ENCODE measurements around the gene TM4SF4. TPM values are rescaled to one million over a fixed set of nuclear protein-coding genes. Genes with fewer than 3 reads are reported as not detected.
"Not testable (repeated sequence)": the region's sequence is repeated elsewhere in the genome, so short reads cannot be mapped to it uniquely, and the experiment has no call there.

TM4SF4 gene
- not detected for polyA plus RNA-seq (ENCODE audit: insufficient read length)

DNA sequence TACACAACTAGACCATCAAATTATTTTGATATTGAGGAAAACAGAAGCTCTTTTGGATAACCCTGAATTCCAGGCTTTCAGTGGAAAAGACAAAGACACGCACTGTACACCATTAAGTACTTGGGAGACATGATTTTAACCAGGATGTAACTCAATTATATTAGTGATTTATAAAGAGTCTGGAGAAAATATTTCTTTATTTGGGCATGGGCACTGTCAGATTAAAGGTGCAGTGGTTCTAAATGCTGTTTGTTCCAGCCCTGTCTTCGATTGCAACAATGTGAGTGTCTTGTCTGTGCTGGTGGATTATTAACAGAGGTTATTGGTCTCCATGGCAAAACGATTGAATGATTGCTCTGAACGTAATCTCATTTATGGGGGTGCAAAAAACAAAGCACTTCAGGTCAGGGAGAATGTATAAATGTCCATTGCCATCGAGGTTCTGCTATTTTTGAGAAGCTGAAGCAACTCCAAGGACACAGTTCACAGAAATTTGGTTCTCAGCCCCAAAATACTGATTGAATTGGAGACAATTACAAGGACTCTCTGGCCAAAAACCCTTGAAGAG, at the start of gene TM4SF4:
TSS of gene TM4SF4 (plus strand) at position 448 of the 568 bp plus-strand sequence. CDS start 181 bp downstream, outside the sequence.
- DNase-seq (ENCODE audit: low read depth) = no peak

GRCh38 chr3:149424918-149425317, 49.6 kb upstream of the TM4SF4 start:
- no peak for DNase-seq (ENCODE audit: low read depth)

- no peak for DNase-seq (ENCODE audit: low read depth)
Observed at GRCh38 chr3:149426325-149426724, 48.2 kb upstream of the TM4SF4 start.

DNA sequence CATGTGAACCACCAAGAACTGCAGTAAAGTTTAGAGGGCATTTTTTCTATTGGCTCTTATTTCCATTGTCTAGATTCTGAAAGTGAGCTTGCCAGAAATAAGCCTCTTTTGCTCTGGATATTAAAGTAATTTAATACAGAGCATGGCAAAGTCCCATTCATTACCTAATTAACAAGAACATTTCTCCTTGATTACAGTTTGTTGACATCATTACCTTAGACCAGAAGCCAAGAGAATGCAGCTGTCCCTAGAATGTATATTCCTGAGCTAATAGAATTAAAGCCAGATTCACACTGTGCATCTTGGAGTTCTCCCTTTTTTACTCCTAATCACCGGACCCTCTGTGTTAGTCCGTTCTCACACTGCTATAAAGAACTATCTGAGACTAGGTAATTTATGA, 46.4 kb upstream of the TM4SF4 start:
- no peak for DNase-seq (ENCODE audit: low read depth)

- no peak for DNase-seq (ENCODE audit: low read depth)
Observed at GRCh38 chr3:149430216-149430615, 44.3 kb upstream of the TM4SF4 start.

DNA sequence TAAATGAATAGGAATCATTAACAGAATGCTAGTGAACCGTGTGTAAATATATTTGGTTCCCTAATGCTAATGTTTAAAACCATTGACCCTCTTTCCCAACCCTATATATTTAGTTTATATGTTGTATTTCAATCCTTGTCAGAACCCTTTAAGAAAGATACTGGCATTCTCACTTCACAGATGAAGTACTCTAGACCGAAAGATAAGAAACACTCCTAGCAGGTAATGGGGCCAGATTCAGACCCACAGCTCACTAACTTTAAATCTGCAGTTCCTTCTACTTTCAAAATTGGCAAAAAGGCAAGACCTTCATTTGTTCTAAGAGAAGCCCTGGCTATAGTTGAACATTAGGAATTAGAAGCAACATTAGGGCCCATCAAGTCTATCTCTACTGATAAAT, 42.3 kb upstream of the TM4SF4 start:
- DNase-seq (ENCODE audit: low read depth) = no peak

DNA sequence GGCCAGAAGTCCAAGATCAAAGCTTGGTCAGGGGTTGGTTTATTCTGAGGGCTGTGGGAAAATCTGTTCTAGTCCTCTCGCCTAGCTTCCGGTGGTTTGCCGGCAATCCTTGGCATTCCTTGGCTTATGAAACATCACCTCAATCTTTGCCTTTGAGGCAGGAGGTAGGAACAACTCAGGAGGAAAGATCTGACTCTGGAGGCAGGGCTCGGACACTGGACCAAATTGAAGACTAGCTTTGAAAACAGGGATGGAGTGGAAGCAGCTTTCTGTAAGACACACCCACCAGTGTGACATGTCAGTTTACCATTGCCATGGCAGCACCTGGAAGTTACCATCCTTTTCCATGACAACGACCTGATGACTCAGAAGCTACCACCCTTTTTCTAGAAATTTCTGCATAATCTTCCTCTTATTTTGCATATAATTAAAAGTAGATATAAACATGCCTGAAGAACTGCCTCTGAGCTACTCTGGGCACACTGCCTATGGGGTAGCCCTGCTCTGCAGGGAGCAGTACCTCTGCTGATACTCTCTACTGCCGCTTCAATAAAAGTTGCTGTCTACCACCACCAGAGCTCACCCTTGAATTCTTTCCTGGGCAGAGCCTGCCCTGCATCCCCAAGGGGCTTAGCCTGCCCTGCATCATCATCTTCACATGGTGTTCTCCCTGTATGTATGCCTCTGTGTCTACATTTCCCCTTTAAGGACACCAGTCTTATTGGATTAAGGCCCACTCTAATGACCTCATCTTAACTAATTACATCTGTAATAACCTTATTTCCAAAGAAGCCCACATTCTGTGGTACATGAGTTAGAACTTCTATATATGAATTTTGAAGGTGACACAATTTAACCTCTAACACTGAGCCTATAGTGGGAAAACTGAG, 38.3 kb upstream of the TM4SF4 start:
- no peak for DNase-seq (ENCODE audit: low read depth)

- no peak for DNase-seq (ENCODE audit: low read depth)
Observed at GRCh38 chr3:149437286-149437685, 37.2 kb upstream of the TM4SF4 start.

GRCh38 chr3:149437710-149438109, 36.8 kb upstream of the TM4SF4 start:
- DNase-seq (ENCODE audit: low read depth) = no peak

GRCh38 chr3:149438981-149439380, 35.5 kb upstream of the TM4SF4 start:
- no peak for DNase-seq (ENCODE audit: low read depth)

GRCh38 chr3:149441642-149442041, 32.9 kb upstream of the TM4SF4 start:
- DNase-seq (ENCODE audit: low read depth) = no peak

- no peak for DNase-seq (ENCODE audit: low read depth)
Observed at GRCh38 chr3:149442043-149442442, 32.5 kb upstream of the TM4SF4 start.

GRCh38 chr3:149442851-149443544, 31.5 kb upstream of the TM4SF4 start:
- no peak for DNase-seq (ENCODE audit: low read depth)

GRCh38 chr3:149443545-149443912, 31.0 kb upstream of the TM4SF4 start:
- DNase-seq (ENCODE audit: low read depth) = no peak

DNA sequence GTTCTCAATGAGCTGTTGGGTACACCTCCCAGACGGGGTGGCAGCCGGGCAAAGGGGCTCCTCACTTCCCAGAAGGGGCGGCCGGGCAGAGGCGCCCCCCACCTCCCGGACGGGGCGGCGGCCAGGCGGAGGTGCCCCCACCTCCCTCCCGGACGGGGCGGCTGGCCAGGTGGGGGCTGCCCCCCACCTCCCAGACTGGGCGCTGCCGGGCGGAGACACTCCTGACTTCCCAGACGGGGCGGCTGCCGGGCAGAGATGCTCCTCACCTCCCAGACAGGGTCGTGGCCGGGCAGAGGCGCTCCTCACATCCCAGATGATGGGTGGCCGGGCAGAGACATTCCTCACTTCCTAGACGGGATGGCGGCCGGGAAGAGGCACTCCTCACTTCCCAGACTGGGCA, 29.6 kb upstream of the TM4SF4 start:
- not testable (repeated sequence) for DNase-seq (ENCODE audit: low read depth)

- no peak for DNase-seq (ENCODE audit: low read depth)
Observed at GRCh38 chr3:149448331-149448831, 26.1 kb upstream of the TM4SF4 start.

GRCh38 chr3:149449182-149449581, 25.3 kb upstream of the TM4SF4 start:
- no peak for DNase-seq (ENCODE audit: low read depth)

DNA sequence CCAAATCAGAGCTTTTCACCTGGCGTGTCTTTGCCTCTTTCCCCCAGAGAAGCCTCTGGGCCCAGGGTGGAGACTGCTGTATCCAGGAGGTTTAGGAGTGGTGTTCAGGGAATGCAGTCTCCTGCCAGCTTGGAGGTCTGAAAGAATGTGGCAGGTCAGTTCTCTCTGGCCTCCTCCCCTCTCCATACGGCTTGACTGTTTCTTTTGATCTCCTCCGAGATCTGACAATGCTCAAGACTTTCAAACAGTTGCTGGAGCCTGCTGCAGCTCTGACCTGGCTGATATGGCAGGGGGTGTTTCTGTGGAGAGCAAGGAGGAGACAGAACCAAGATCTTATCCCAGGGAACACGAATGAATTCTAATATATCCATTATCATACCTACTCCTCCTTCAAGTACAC, 24.7 kb upstream of the TM4SF4 start:
- DNase-seq (ENCODE audit: low read depth) = no peak

GRCh38 chr3:149450281-149450680, 24.2 kb upstream of the TM4SF4 start:
- no peak for DNase-seq (ENCODE audit: low read depth)

DNA sequence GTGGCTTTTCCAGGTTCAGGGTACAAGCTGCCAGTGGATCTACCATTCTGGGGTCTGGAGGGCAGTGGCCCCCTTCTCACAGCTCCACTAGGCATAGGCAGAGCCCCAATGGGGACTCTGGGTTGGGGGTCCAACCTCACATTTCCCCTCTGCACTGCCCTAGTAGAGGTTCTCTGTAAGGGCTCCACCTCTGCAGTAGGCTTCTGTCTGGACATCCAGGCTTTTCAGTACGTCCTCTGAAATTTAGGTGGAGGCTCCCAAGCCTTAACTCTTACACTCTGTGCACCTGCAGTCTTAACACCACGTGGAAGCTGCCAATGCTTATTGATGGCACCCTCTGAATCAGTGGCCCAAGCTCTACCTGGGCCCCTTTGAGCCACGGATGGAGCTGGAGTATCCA, 22.5 kb upstream of the TM4SF4 start:
- no peak for DNase-seq (ENCODE audit: low read depth)

GRCh38 chr3:149453140-149453805, 21.2 kb upstream of the TM4SF4 start:
- DNase-seq (ENCODE audit: low read depth) = no peak

GRCh38 chr3:149454746-149455145, 19.8 kb upstream of the TM4SF4 start:
- no peak for DNase-seq (ENCODE audit: low read depth)
